ENCODE measurements around the gene PBX3. TPM values are rescaled to one million over a fixed set of nuclear protein-coding genes. Genes with fewer than 3 reads are reported as not detected.
"Not testable (repeated sequence)": the region's sequence is repeated elsewhere in the genome, so short reads cannot be mapped to it uniquely, and the experiment has no call there.

PBX3 gene
- total and polyA plus RNA-seq, 2 donors (not counting 1 experiment from before 2014, with no cell fraction given): 15.5 to 39.0 TPM

- DNase-seq (no peak), ATAC-seq (ENCODE audit: low read depth) (no peak)
- Histone ChIP-seq H3K4me2 (replicated peaks; ENCODE audit: low read depth, low read length, poor library complexity, severe bottlenecking) (no peak overlapping the region), H2AFZ (ENCODE audit: insufficient read depth, low read depth, low read length, poor library complexity, severe bottlenecking) (no peak overlapping the region), H3K4me3 (ENCODE audit: control extremely low read depth in 1 of 5, extremely low read depth in 1 of 5, insufficient read depth in 1 of 5, low read depth in 2 of 5, low read length in 4 of 5) (no peak overlapping the region), H3K36me3 (replicated peaks in 1 of 2; ENCODE audit: control extremely low read depth in 1 of 2, control insufficient read depth in 1 of 2, extremely low read depth in 1 of 2, insufficient read depth in 2 of 2, low read length in 1 of 2) (no peaks in the 10 kb centered on the region), H4K20me1 (ENCODE audit: control insufficient read depth, insufficient read depth, low read length, poor library complexity, severe bottlenecking) (no peaks in the 10 kb centered on the region), H3K27me3 (replicated peaks in 1 of 4; ENCODE audit: control extremely low read depth in 1 of 4, control insufficient read depth in 3 of 4, insufficient read depth in 4 of 4, low read length in 3 of 4) (no peaks in the 10 kb centered on the region), H3K9me3 (ENCODE audit: control extremely low read depth in 1 of 3, control insufficient read depth in 2 of 3, insufficient read depth in 1 of 3, low read length in 2 of 3) (no peaks in the 10 kb centered on the region), H3K27ac (ENCODE audit: low read length in 2 of 2) (no peak overlapping the region), H3K79me2 (ENCODE audit: control insufficient read depth, insufficient read depth, low read length) (peaks cover 36% of the 10 kb centered on the region), H3K4me1 (ENCODE audit: control insufficient read depth in 2 of 2, insufficient read depth in 2 of 2, low read length in 2 of 2) (peaks cover 1 to 2% of the 10 kb centered on the region in 2 donors), H3K9ac (ENCODE audit: low read length) (no peak overlapping the region)
- no peaks in the 10 kb centered on the region for H3K27me3 Mint-ChIP-seq
- H3K9me3 Mint-ChIP-seq (ENCODE audit: insufficient read depth): peaks cover 3% of the 10 kb centered on the region
- peaks cover 20% of the 10 kb centered on the region for H3K4me1 Mint-ChIP-seq
- ChIA-PET POLR2A (interaction anchor here (0.6 kb wide), 1 partner anchor 573 kb away, joined by 4 read pairs; no protein-coding TSS in a partner anchor), CTCF (no interaction called here)
- no peak for TF ChIP-seq EZH2 (IDR thresholded peaks at IDR 0.05; ENCODE audit: borderline replicate concordance, insufficient read depth, low read depth, low read length, poor library complexity, severe bottlenecking)
- TF ChIP-seq CTCF (IDR thresholded peaks at IDR 0.05): no peak
- 100% methylated on average over 2 of the region's 2 CpGs for WGBS (ENCODE audit: insufficient coverage)
- no peak overlapping the region for H3K4me3 Mint-ChIP-seq
- no peak overlapping the region for H3K27ac Mint-ChIP-seq
- intact Hi-C loops (cut with micrococcal nuclease): no loop called here
These were observed 25.6 kb downstream of the PBX3 start for GRCh38 chr9:125772740-125773139.

- DNase-seq (no peak), ATAC-seq (ENCODE audit: low read depth) (no peak)
- Histone ChIP-seq H3K9ac (ENCODE audit: low read length) (no peak overlapping the region), H4K20me1 (ENCODE audit: control insufficient read depth, insufficient read depth, low read length, poor library complexity, severe bottlenecking) (no peaks in the 10 kb centered on the region), H2AFZ (ENCODE audit: insufficient read depth, low read depth, low read length, poor library complexity, severe bottlenecking) (no peak overlapping the region), H3K27ac (ENCODE audit: low read length in 2 of 2) (no peak overlapping the region), H3K27me3 (replicated peaks in 1 of 4; ENCODE audit: control extremely low read depth in 1 of 4, control insufficient read depth in 3 of 4, insufficient read depth in 4 of 4, low read length in 3 of 4) (no peaks in the 10 kb centered on the region), H3K4me1 (ENCODE audit: control insufficient read depth in 2 of 2, insufficient read depth in 2 of 2, low read length in 2 of 2) (no peaks in the 10 kb centered on the region), H3K4me2 (replicated peaks; ENCODE audit: low read depth, low read length, poor library complexity, severe bottlenecking) (no peak overlapping the region), H3K4me3 (ENCODE audit: control extremely low read depth in 1 of 5, extremely low read depth in 1 of 5, insufficient read depth in 1 of 5, low read depth in 2 of 5, low read length in 4 of 5) (no peak overlapping the region), H3K36me3 (replicated peaks in 1 of 2; ENCODE audit: control extremely low read depth in 1 of 2, control insufficient read depth in 1 of 2, extremely low read depth in 1 of 2, insufficient read depth in 2 of 2, low read length in 1 of 2) (no peaks in the 10 kb centered on the region), H3K79me2 (ENCODE audit: control insufficient read depth, insufficient read depth, low read length) (peaks cover 41% of the 10 kb centered on the region), H3K9me3 (ENCODE audit: control extremely low read depth in 1 of 3, control insufficient read depth in 2 of 3, insufficient read depth in 1 of 3, low read length in 2 of 3) (no peaks in the 10 kb centered on the region)
- POLR2A ChIA-PET: no interaction called here
- H3K4me1 Mint-ChIP-seq: peaks cover 16% of the 10 kb centered on the region
- WGBS (ENCODE audit: insufficient coverage): no CpG with 5 or more reads among the region's 4 CpGs
- intact Hi-C loops (cut with micrococcal nuclease): no loop called here
- H3K9me3 Mint-ChIP-seq (ENCODE audit: insufficient read depth): peaks cover 3% of the 10 kb centered on the region
- no peak overlapping the region for H3K27ac Mint-ChIP-seq
- CTCF ChIA-PET: interaction anchor here (0.7 kb wide), 1 partner anchor 12 kb away, joined by 3 read pairs; no protein-coding TSS in a partner anchor
- TF ChIP-seq CTCF (IDR thresholded peaks at IDR 0.05) (no peak), EZH2 (IDR thresholded peaks at IDR 0.05; ENCODE audit: borderline replicate concordance, insufficient read depth, low read depth, low read length, poor library complexity, severe bottlenecking) (no peak)
- H3K4me3 Mint-ChIP-seq: no peak overlapping the region
- H3K27me3 Mint-ChIP-seq: no peaks in the 10 kb centered on the region
These were observed 26.9 kb downstream of the PBX3 start for GRCh38 chr9:125774106-125774505.

- H3K9ac ChIP-seq (ENCODE audit: low read length); H3K4me3 Mint-ChIP-seq; H3K27me3 Mint-ChIP-seq; intact Hi-C loops (cut with micrococcal nuclease); H3K4me1 ChIP-seq (ENCODE audit: control insufficient read depth in 2 of 2, insufficient read depth in 2 of 2, low read length in 2 of 2); H3K27ac ChIP-seq (ENCODE audit: low read length in 2 of 2); H3K27ac Mint-ChIP-seq; H3K4me3 ChIP-seq (ENCODE audit: control extremely low read depth in 1 of 5, extremely low read depth in 1 of 5, insufficient read depth in 1 of 5, low read depth in 2 of 5, low read length in 4 of 5); H3K27me3 ChIP-seq (replicated peaks in 1 of 4; ENCODE audit: control extremely low read depth in 1 of 4, control insufficient read depth in 3 of 4, insufficient read depth in 4 of 4, low read length in 3 of 4); ATAC-seq (ENCODE audit: low read depth); H3K4me2 ChIP-seq (replicated peaks; ENCODE audit: low read depth, low read length, poor library complexity, severe bottlenecking); H3K36me3 ChIP-seq (replicated peaks in 1 of 2; ENCODE audit: control extremely low read depth in 1 of 2, control insufficient read depth in 1 of 2, extremely low read depth in 1 of 2, insufficient read depth in 2 of 2, low read length in 1 of 2); H3K9me3 ChIP-seq (ENCODE audit: control extremely low read depth in 1 of 3, control insufficient read depth in 2 of 3, insufficient read depth in 1 of 3, low read length in 2 of 3); CTCF ChIA-PET; H2AFZ ChIP-seq (ENCODE audit: insufficient read depth, low read depth, low read length, poor library complexity, severe bottlenecking); DNase-seq; POLR2A ChIA-PET; H4K20me1 ChIP-seq (ENCODE audit: control insufficient read depth, insufficient read depth, low read length, poor library complexity, severe bottlenecking); H3K9me3 Mint-ChIP-seq (ENCODE audit: insufficient read depth): not testable (repeated sequence)
- H3K79me2 ChIP-seq (ENCODE audit: control insufficient read depth, insufficient read depth, low read length): peaks cover 41% of the 10 kb centered on the region
- WGBS (ENCODE audit: insufficient coverage): 100% methylated on average over 4 of the region's 4 CpGs
- peaks cover 12% of the 10 kb centered on the region for H3K4me1 Mint-ChIP-seq
These were observed 29.6 kb downstream of the PBX3 start for GRCh38 chr9:125776789-125777188.

All from B cell (primary cell).